Measurements from ENCODE around the gene EGF.

EGF gene

DNA sequence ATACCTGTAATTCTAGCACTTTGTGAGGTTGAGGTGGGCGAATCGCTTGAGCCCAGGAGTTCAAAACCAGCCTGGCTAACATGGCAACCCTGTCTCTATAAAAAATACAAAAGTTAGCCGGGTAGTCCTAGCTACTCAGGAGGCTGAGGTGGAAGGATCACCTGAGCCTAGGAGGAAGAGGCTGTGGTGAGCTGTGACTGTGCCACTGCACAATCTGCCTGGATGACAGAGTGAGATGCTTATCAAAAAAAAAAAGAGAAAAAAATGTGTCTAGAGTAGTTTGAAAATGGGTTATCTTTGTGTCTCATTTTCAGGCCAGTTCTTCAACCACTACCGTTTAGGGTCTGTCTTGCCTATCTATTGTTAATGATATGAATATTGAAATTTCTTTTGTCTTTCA, 98.1 kb downstream of the EGF start (continued):
- no peak for TF ChIP-seq TCF4 (CRISPR knock-in tag; IDR thresholded peaks at IDR 0.05; ENCODE audit: borderline replicate concordance)
- TF ChIP-seq CSDC2 (CRISPR knock-in tag; IDR thresholded peaks at IDR 0.05): no peak
- TF ChIP-seq ZNF8 (CRISPR knock-in tag; IDR thresholded peaks at IDR 0.05): no peak

GRCh38 chr4:110012917-110013316, 100.2 kb downstream of the EGF start:
- no peak for TF ChIP-seq BACH2 (CRISPR knock-in tag; IDR thresholded peaks at IDR 0.05; ENCODE audit: borderline replicate concordance)
- no peak for TF ChIP-seq PPARA (CRISPR knock-in tag; IDR thresholded peaks at IDR 0.05; ENCODE audit: borderline replicate concordance)
- no peak for TF ChIP-seq CSDC2 (CRISPR knock-in tag; IDR thresholded peaks at IDR 0.05)
- no peak for TF ChIP-seq ESRRG (CRISPR knock-in tag; IDR thresholded peaks at IDR 0.05)
- TF ChIP-seq RARB (CRISPR knock-in tag; IDR thresholded peaks at IDR 0.05): no peak
- TF ChIP-seq, protein P1, sequence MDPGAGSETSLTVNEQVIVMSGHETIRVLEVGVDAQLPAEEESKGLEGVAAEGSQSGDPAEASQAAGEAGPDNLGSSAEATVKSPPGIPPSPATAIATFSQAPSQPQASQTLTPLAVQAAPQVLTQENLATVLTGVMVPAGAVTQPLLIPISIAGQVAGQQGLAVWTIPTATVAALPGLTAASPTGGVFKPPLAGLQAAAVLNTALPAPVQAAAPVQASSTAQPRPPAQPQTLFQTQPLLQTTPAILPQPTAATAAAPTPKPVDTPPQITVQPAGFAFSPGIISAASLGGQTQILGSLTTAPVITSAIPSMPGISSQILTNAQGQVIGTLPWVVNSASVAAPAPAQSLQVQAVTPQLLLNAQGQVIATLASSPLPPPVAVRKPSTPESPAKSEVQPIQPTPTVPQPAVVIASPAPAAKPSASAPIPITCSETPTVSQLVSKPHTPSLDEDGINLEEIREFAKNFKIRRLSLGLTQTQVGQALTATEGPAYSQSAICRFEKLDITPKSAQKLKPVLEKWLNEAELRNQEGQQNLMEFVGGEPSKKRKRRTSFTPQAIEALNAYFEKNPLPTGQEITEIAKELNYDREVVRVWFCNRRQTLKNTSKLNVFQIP (CRISPR knock-in tag; IDR thresholded peaks at IDR 0.05; ENCODE audit: borderline replicate concordance, low read depth): no peak
- no peak for TF ChIP-seq OSR1 (CRISPR knock-in tag; IDR thresholded peaks at IDR 0.05)
- TF ChIP-seq, protein P2, sequence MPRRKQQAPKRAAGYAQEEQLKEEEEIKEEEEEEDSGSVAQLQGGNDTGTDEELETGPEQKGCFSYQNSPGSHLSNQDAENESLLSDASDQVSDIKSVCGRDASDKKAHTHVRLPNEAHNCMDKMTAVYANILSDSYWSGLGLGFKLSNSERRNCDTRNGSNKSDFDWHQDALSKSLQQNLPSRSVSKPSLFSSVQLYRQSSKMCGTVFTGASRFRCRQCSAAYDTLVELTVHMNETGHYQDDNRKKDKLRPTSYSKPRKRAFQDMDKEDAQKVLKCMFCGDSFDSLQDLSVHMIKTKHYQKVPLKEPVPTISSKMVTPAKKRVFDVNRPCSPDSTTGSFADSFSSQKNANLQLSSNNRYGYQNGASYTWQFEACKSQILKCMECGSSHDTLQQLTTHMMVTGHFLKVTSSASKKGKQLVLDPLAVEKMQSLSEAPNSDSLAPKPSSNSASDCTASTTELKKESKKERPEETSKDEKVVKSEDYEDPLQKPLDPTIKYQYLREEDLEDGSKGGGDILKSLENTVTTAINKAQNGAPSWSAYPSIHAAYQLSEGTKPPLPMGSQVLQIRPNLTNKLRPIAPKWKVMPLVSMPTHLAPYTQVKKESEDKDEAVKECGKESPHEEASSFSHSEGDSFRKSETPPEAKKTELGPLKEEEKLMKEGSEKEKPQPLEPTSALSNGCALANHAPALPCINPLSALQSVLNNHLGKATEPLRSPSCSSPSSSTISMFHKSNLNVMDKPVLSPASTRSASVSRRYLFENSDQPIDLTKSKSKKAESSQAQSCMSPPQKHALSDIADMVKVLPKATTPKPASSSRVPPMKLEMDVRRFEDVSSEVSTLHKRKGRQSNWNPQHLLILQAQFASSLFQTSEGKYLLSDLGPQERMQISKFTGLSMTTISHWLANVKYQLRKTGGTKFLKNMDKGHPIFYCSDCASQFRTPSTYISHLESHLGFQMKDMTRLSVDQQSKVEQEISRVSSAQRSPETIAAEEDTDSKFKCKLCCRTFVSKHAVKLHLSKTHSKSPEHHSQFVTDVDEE (CRISPR knock-in tag; IDR thresholded peaks at IDR 0.05): no peak
- no peak for TF ChIP-seq GLIS3 (CRISPR knock-in tag; IDR thresholded peaks at IDR 0.05)
- no peak for TF ChIP-seq ZNF565 (CRISPR knock-in tag; conservative IDR thresholded peaks at IDR 0.05; ENCODE audit: low read depth)
- TF ChIP-seq CREB5 (CRISPR knock-in tag; IDR thresholded peaks at IDR 0.05; ENCODE audit: low read depth): no peak
- no peak for TF ChIP-seq PATZ1 (CRISPR knock-in tag; IDR thresholded peaks at IDR 0.05; ENCODE audit: borderline replicate concordance)
- no peak for TF ChIP-seq ARNTL (CRISPR knock-in tag; IDR thresholded peaks at IDR 0.05; ENCODE audit: borderline replicate concordance, low read depth)
- no peak for TF ChIP-seq CSRNP3 (CRISPR knock-in tag; IDR thresholded peaks at IDR 0.05)
- no peak for TF ChIP-seq TOX (CRISPR knock-in tag; IDR thresholded peaks at IDR 0.05; ENCODE audit: borderline replicate concordance)
- TF ChIP-seq ISL1 (CRISPR knock-in tag; IDR thresholded peaks at IDR 0.05): no peak
- no peak for ATAC-seq

DNA sequence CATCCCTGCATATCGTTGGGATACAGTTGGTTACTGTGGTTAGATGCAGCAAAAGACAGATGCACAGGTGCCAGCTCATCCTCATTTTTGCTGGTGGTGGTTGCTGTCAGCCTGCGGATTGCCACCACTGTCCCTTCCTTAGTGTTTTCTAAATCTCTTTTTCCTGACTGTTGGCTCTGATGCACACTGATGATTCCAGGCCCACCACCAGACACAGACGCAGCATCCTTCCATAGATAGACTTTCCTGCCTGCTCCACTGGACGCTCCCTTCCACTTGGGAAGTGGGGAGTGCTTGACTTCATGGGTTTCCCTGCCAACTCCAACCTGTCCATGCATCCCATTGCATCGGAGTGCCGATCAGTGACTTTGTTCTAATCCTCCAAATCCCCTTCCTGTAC, 101.5 kb downstream of the EGF start:
- no peak for ATAC-seq
- TF ChIP-seq ZFP30 (CRISPR knock-in tag; IDR thresholded peaks at IDR 0.05): no peak
- TF ChIP-seq ZFP3 (CRISPR knock-in tag; IDR thresholded peaks at IDR 0.05): no peak
- no peak for TF ChIP-seq TOX (CRISPR knock-in tag; IDR thresholded peaks at IDR 0.05; ENCODE audit: borderline replicate concordance)
- no peak for TF ChIP-seq ARNTL (CRISPR knock-in tag; IDR thresholded peaks at IDR 0.05; ENCODE audit: borderline replicate concordance, low read depth)
- no peak for TF ChIP-seq TCF4 (CRISPR knock-in tag; IDR thresholded peaks at IDR 0.05; ENCODE audit: borderline replicate concordance)
- TF ChIP-seq PPARA (CRISPR knock-in tag; IDR thresholded peaks at IDR 0.05; ENCODE audit: borderline replicate concordance): no peak
- no peak for TF ChIP-seq ISL1 (CRISPR knock-in tag; IDR thresholded peaks at IDR 0.05)
- TF ChIP-seq ESRRG (CRISPR knock-in tag; IDR thresholded peaks at IDR 0.05): no peak
- no peak for TF ChIP-seq CSDC2 (CRISPR knock-in tag; IDR thresholded peaks at IDR 0.05)
- TF ChIP-seq, protein P2 (CRISPR knock-in tag; IDR thresholded peaks at IDR 0.05): no peak
- TF ChIP-seq, protein P1 (CRISPR knock-in tag; IDR thresholded peaks at IDR 0.05; ENCODE audit: borderline replicate concordance, low read depth): no peak
- no peak for TF ChIP-seq CREB5 (CRISPR knock-in tag; IDR thresholded peaks at IDR 0.05; ENCODE audit: low read depth)
- TF ChIP-seq ZNF8 (CRISPR knock-in tag; IDR thresholded peaks at IDR 0.05): no peak
- TF ChIP-seq BACH2 (CRISPR knock-in tag; IDR thresholded peaks at IDR 0.05; ENCODE audit: borderline replicate concordance): no peak
- no peak for TF ChIP-seq ZNF70 (CRISPR knock-in tag; IDR thresholded peaks at IDR 0.05)

All from SK-N-SH treated with all-trans-retinoic acid at 6 μM for 48 hours (cell line).